Karpas-422 (cell line): Measurements from ENCODE around the gene CTTNBP2. TPM values are rescaled to one million over a fixed set of nuclear protein-coding genes. Genes with fewer than 3 reads are reported as not detected.

ENCODE experiments used
- DNase-seq: peaks from one replicate; pipeline ENCODE4 v3.0.0-alpha.2; 2015
- H2AFZ ChIP-seq: fragments of 200-600 bp; sonication (generic); 2 replicates; pipeline ENCODE4 v1.6.1; 2014; ENCODE audit warnings: antibody characterized with exemption, low read length, mixed read lengths
- H3K27ac ChIP-seq: fragments of 200-600 bp; sonication (generic); 2 replicates; pipeline ENCODE4 v1.5.1; 2014; ENCODE audit warnings: mild to moderate bottlenecking, low read length, moderate library complexity
- H3K27me3 ChIP-seq: fragments of 200-600 bp; sonication (generic); 2 replicates; pipeline ENCODE4 v1.6.1; 2014; ENCODE audit warnings: low read length, mixed read lengths
- H3K36me3 ChIP-seq: fragments of 200-600 bp; sonication (generic); 2 replicates; pipeline ENCODE4 v1.6.1; 2014; ENCODE audit warnings: low read length, mixed read lengths; ENCODE audit not compliant: insufficient read depth
- H3K4me1 ChIP-seq: fragments of 200-600 bp; sonication (generic); 2 replicates; pipeline ENCODE4 v1.6.1; 2014; ENCODE audit warnings: mild to moderate bottlenecking, low read length, mixed read lengths
- H3K4me2 ChIP-seq: fragments of 200-600 bp; sonication (generic); 2 replicates; pipeline ENCODE4 v1.6.1; 2014; ENCODE audit warnings: low read length, low read depth, mild to moderate bottlenecking; ENCODE audit not compliant: poor library complexity, severe bottlenecking
- H3K4me3 ChIP-seq: fragments of 200-600 bp; sonication (generic); 2 replicates; pipeline ENCODE4 v1.5.1; 2014; ENCODE audit warnings: mild to moderate bottlenecking, antibody characterized with exemption, low read length, mixed read lengths
- H3K79me2 ChIP-seq: fragments of 200-600 bp; sonication (generic); 2 replicates; pipeline ENCODE4 v1.6.1; 2014; ENCODE audit warnings: mild to moderate bottlenecking, low read length, mixed read lengths
- H3K9ac ChIP-seq: fragments of 200-600 bp; sonication (generic); 2 replicates; pipeline ENCODE4 v1.6.0; 2014; ENCODE audit warnings: low read length
- H3K9me2 ChIP-seq: fragments of 200-600 bp; sonication (generic), shearing (Covaris generic); replicated peaks from 2 replicates; pipeline ENCODE4 v1.6.0; 2014; ENCODE audit warnings: mild to moderate bottlenecking, low read length, moderate library complexity; ENCODE audit not compliant: insufficient read depth
- H3K9me3 ChIP-seq: fragments of 300-700, 200-600 bp; sonication (generic); 2 replicates; pipeline ENCODE4 v1.6.1; 2014; ENCODE audit warnings: low read length, mixed read lengths
- H4K20me1 ChIP-seq: fragments of 200-600 bp; sonication (generic); 2 replicates; pipeline ENCODE4 v1.6.1; 2014; ENCODE audit warnings: mild to moderate bottlenecking, antibody characterized with exemption, low read length, low read depth; ENCODE audit not compliant: insufficient read depth
- total RNA-seq: library from RNA; depleted of rRNA; stranded (reverse); fragments of >200 nt; shearing (Covaris generic); gene quantifications from 2 replicates; pipeline ENCODE4 v1.2.3, GENCODE V29; 2014; ENCODE audit warnings: low replicate concordance; rRNA removed

The CTTNBP2 gene, protein sequence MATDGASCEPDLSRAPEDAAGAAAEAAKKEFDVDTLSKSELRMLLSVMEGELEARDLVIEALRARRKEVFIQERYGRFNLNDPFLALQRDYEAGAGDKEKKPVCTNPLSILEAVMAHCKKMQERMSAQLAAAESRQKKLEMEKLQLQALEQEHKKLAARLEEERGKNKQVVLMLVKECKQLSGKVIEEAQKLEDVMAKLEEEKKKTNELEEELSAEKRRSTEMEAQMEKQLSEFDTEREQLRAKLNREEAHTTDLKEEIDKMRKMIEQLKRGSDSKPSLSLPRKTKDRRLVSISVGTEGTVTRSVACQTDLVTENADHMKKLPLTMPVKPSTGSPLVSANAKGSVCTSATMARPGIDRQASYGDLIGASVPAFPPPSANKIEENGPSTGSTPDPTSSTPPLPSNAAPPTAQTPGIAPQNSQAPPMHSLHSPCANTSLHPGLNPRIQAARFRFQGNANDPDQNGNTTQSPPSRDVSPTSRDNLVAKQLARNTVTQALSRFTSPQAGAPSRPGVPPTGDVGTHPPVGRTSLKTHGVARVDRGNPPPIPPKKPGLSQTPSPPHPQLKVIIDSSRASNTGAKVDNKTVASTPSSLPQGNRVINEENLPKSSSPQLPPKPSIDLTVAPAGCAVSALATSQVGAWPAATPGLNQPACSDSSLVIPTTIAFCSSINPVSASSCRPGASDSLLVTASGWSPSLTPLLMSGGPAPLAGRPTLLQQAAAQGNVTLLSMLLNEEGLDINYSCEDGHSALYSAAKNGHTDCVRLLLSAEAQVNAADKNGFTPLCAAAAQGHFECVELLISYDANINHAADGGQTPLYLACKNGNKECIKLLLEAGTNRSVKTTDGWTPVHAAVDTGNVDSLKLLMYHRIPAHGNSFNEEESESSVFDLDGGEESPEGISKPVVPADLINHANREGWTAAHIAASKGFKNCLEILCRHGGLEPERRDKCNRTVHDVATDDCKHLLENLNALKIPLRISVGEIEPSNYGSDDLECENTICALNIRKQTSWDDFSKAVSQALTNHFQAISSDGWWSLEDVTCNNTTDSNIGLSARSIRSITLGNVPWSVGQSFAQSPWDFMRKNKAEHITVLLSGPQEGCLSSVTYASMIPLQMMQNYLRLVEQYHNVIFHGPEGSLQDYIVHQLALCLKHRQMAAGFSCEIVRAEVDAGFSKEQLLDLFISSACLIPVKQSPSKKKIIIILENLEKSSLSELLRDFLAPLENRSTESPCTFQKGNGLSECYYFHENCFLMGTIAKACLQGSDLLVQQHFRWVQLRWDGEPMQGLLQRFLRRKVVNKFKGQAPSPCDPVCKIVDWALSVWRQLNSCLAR (N-terminal part only)
- not detected in 2 replicates for total RNA-seq

DNA sequence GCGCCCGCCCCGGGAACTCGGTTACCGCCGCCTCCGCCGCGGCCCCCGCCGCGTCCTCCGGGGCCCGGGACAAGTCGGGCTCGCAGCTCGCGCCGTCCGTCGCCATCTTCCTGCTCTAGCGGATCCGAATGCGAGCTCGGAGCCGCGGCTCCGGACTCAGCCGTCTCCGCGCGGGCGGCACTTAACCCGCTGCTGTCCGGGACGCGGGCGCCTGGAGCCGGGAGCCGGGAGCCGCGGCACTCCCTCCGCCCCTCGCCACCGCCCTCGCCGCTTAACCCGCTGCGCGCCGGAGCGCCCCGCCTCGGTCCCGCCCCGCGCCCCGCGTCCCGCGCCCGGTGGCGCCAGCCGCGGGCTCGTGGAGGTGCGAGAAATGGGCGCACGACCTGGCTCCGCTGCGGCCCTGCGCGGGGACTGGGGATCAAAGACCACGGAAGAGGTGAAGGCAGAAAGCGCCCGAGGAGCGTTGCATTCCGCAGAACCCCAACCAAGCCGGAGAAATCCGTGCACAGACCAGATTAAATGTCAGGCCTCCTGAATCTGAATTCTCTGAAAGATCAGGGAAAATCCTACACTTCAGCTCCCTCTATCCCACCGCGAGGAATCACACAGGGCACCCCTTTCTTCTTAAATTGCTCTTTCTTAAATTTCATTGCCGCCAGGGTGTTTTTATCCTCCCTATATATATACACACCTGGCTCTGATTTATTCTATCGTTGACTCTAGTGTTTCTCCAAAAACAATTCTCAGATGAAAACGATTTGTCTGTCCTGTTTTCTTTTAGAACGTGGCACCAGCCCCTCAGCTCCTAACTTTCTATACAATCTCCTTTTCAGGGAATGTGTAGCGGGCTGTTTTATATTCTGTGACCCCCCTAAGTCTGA is at the start of gene CTTNBP2:
TSS of gene CTTNBP2 (minus strand) at position 132 of the 881 bp plus-strand sequence. CDS start at position 106, 26 bp downstream.
- Histone ChIP-seq H3K27ac (no peak within 1 kb of the TSS), H3K9me3 (no peaks in the 10 kb centered on the region), H3K36me3 (no peaks in the 10 kb centered on the region), H3K9me2 (no peaks in the 10 kb centered on the region; the same call in 1 of the 2 replicates), H3K79me2 (no peaks in the 10 kb centered on the region), H3K4me3 (no peak within 1 kb of the TSS), H3K9ac (no peak within 1 kb of the TSS), H3K4me1 (no peaks in the 10 kb centered on the region), H4K20me1 (no peaks in the 10 kb centered on the region), H2AFZ (no peak within 1 kb of the TSS), H3K4me2 (no peak within 1 kb of the TSS), H3K27me3 (no peaks in the 10 kb centered on the region)
- no peak for DNase-seq

DNA sequence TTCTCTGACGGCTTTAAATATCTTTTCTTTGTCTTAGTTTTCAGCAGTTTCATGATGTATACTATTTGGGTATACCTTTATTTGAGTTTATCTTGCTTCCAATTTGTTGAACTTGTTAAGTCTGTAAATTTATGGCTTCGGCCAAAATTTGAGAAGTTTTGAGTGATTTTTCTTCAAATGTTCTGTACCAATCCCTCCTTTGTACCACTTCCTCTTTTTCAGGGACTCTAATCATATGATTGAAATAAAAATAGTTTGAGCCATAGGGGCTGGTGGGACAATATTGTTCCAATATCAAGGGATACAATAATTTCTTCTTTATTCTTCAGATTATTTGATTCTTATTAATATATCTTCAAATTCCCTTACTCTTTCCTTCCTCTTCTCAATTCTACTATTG is 43.1 kb upstream of the CTTNBP2 start:
- H3K79me2 ChIP-seq, result no peaks in the 10 kb centered on the region
- H4K20me1 ChIP-seq, result no peaks in the 10 kb centered on the region
- no peaks in the 10 kb centered on the region for H3K9me2 ChIP-seq
- no peak overlapping the region for H3K4me3 ChIP-seq
- H3K36me3 ChIP-seq, result no peaks in the 10 kb centered on the region
- no peak overlapping the region for H3K4me2 ChIP-seq
- no peak overlapping the region for H3K9ac ChIP-seq
- H3K27ac ChIP-seq, result no peak overlapping the region
- no peaks in the 10 kb centered on the region for H3K27me3 ChIP-seq
- H3K4me1 ChIP-seq, result no peaks in the 10 kb centered on the region
- H3K9me3 ChIP-seq, result no peaks in the 10 kb centered on the region
- no peak overlapping the region for H2AFZ ChIP-seq
- DNase-seq, result no peak

DNA sequence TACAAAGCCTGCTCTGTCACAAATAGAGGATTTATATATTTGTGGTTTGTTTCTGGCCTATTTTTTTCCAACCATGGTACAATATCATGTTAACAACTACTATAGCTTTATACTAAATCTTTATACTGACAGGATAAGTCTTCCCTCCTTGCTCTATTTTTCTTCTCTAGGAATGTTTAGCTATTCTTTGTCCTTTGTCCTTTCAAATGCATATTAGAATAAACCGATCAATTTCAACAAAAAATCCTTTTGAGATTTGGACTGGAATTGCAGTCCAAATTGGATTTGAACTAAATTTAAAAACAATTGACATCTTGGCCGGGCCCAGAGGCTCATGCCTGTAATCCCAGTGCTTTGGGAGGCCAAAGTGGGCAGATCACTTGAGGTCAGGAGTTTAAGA is 39.2 kb upstream of the CTTNBP2 start:
- Histone ChIP-seq H3K4me2 (no peak overlapping the region), H3K27me3 (no peaks in the 10 kb centered on the region), H3K4me3 (no peak overlapping the region), H2AFZ (no peak overlapping the region), H4K20me1 (no peaks in the 10 kb centered on the region), H3K9me3 (no peaks in the 10 kb centered on the region), H3K4me1 (no peaks in the 10 kb centered on the region), H3K79me2 (no peaks in the 10 kb centered on the region), H3K9ac (no peak overlapping the region), H3K27ac (no peak overlapping the region), H3K9me2 (no peaks in the 10 kb centered on the region), H3K36me3 (no peaks in the 10 kb centered on the region)
- DNase-seq, result no peak

DNA sequence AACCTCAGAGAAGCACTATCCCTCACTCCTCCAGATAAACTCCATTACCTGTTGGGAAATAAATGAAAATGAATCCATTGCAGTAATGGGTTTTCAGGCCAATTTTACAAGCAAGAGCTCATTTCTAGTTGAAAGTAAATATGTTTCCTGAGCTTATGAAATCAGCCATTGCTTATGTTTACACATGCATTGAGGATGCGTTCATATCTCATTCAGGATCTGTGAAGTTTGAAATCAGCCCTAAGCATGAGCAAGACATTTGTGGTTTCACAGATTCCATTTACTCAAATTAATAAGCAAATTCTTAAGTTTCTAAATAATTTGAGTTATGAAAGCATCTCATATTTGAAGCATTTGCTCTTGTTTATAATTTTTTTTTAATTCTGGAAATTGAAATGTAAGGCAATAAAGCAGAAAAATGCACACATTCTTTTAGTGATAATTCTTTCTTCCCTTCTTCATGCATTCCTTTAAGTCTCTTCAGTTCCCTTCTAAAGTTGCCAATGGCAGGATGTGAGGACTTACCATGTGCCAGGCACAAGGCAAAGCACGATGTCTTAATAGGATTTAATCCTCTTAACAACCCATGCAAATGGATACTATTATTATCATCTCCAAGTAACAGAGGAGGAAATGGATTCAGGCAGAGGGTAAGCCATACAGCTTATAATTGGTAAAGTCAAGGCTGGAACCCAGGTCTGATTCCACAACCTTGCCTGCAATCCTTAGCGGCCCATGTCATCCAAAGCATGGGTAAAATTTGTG is 35.0 kb upstream of the CTTNBP2 start:
- Histone ChIP-seq H3K4me1 (no peaks in the 10 kb centered on the region), H3K27me3 (no peaks in the 10 kb centered on the region), H3K36me3 (no peaks in the 10 kb centered on the region), H3K9ac (no peak overlapping the region), H2AFZ (no peak overlapping the region), H3K4me2 (no peak overlapping the region), H3K79me2 (no peaks in the 10 kb centered on the region), H3K27ac (no peak overlapping the region), H3K9me2 (no peaks in the 10 kb centered on the region), H4K20me1 (no peaks in the 10 kb centered on the region), H3K9me3 (no peaks in the 10 kb centered on the region), H3K4me3 (no peak overlapping the region)
- DNase-seq, result no peak

DNA sequence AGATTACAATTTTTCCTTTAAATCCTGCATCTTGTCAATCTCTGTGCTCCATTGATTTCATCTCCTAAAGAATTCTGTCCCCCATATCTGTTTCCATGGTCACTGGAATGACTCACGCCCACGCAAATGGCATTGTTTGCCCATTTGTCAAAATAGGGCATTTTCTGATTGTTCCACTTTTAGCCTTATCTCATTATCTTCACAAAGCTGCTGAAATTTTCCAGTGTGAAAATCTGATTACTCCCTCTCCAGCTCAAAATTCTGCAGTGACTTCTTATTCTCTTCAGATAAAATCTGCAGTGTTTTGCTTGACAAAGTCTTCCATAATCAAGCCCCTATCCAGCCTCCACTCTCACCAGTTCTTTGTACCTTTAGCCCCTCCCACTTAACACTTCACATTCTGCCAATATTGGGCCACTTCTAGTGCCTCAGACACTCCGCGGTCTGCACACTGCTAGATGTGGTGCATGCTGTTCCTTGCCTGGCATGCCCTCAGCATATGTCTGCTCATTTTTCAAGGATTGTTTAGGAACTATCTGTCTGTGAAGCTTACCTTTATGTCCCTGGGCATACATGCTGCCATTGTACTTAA is 33.9 kb upstream of the CTTNBP2 start:
- H3K79me2 ChIP-seq, result no peaks in the 10 kb centered on the region
- no peaks in the 10 kb centered on the region for H3K27me3 ChIP-seq
- H3K9me2 ChIP-seq, result no peaks in the 10 kb centered on the region
- no peaks in the 10 kb centered on the region for H3K36me3 ChIP-seq
- H4K20me1 ChIP-seq, result no peaks in the 10 kb centered on the region
- H3K4me3 ChIP-seq, result no peak overlapping the region
- no peaks in the 10 kb centered on the region for H3K4me1 ChIP-seq
- no peak overlapping the region for H2AFZ ChIP-seq
- H3K27ac ChIP-seq, result no peak overlapping the region
- H3K9ac ChIP-seq, result no peak overlapping the region
- H3K9me3 ChIP-seq, result no peaks in the 10 kb centered on the region
- H3K4me2 ChIP-seq, result no peak overlapping the region
- DNase-seq, result no peak

DNA sequence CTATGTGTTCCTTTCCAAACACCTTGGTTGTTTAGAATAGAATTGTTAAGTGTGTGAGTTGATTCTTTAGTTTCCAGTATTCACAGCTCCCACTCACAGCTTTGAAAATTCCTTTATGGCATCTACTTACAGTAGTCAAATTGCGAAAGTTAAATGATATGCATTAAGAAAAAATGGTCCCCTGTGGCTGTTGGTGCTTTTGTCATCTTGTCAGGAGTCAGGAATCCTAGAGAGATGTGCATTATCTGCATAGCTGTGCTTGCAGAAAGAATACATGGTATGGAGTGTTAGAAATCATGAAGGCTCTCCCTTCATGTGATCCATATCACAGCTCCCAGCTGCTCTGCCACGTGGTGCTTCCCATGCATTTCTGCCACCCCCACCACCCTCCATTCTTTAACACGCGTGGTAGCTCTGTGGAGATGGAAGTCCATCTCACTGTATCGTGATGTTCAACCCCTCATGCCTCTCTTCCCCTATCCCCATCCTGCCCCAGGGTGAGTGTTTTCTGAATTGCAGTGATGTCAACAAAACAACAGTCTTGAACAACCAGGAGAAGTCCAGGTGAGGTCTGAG is 29.2 kb upstream of the CTTNBP2 start:
- DNase-seq, result no peak
- H3K9me3 ChIP-seq, result no peaks in the 10 kb centered on the region
- no peaks in the 10 kb centered on the region for H4K20me1 ChIP-seq
- no peaks in the 10 kb centered on the region for H3K9me2 ChIP-seq
- no peaks in the 10 kb centered on the region for H3K79me2 ChIP-seq
- H3K36me3 ChIP-seq, result no peaks in the 10 kb centered on the region
- H3K27ac ChIP-seq, result no peak overlapping the region
- no peak overlapping the region for H3K9ac ChIP-seq
- H2AFZ ChIP-seq, result no peak overlapping the region
- no peaks in the 10 kb centered on the region for H3K4me1 ChIP-seq
- H3K4me3 ChIP-seq, result no peak overlapping the region
- no peak overlapping the region for H3K4me2 ChIP-seq
- no peaks in the 10 kb centered on the region for H3K27me3 ChIP-seq
